Measurements from ENCODE around the gene TSPAN9. TPM values are rescaled to one million over a fixed set of nuclear protein-coding genes. Genes with fewer than 3 reads are reported as not detected.

Gene TSPAN9
- total and polyA plus RNA-seq, 2 experiments from 2014 or later: 6.0 to 31.5 TPM

- TF ChIP-seq ZNF462 (CRISPR knock-in tag; IDR thresholded peaks at IDR 0.05): no peak
- 0 out of 2 replicates have a peak, but pooled peaks have one; percentile 45 for TF ChIP-seq ZNF114 (CRISPR knock-in tag; IDR thresholded peaks at IDR 0.05)
Observed at GRCh38 chr12:3299929-3300832, 223.0 kb downstream of the TSPAN9 start (continued).

GRCh38 chr12:3300833-3301401, 223.7 kb downstream of the TSPAN9 start:
- Histone ChIP-seq H2AFZ (peak overlapping the region; percentile 72; the same call in 1 of the 2 replicates), H4K20me1 (replicated peaks; ENCODE audit: insufficient read depth) (no peaks in the 10 kb centered on the region), H3K27ac (ENCODE audit: low read depth) (no peak overlapping the region), H3K4me1 (ENCODE audit: insufficient read depth) (peaks cover 4% of the 10 kb centered on the region; the same call in 1 of the 2 replicates), H3F3A (replicated peaks; ENCODE audit: low read depth) (no peaks in the 10 kb centered on the region), H3K79me2 (replicated peaks; ENCODE audit: insufficient read depth) (no peaks in the 10 kb centered on the region), H3K4me3 (no peak overlapping the region), H3K9me2 (ENCODE audit: insufficient read depth) (no peaks in the 10 kb centered on the region), H3K4me2 (no peak overlapping the region), H3K36me3 (ENCODE audit: insufficient read depth) (no peaks in the 10 kb centered on the region), H3K27me3 (ENCODE audit: insufficient read depth) (no peaks in the 10 kb centered on the region)
- peaks cover 17% of the 10 kb centered on the region; the same call in 2 of the 3 replicates for H3K4me1 Mint-ChIP-seq
- H3K9me3 Mint-ChIP-seq: no peaks in the 10 kb centered on the region
- peak; percentile 42 for DNase-seq (ENCODE audit: low spot score)
- peak; percentile 28 for ATAC-seq
- H3K27me3 Mint-ChIP-seq (ENCODE audit: insufficient read depth, low read depth, poor library complexity): peaks cover 25% of the 10 kb centered on the region
- H3K4me3 Mint-ChIP-seq: no peak overlapping the region
- H3K27ac Mint-ChIP-seq: no peak overlapping the region
- no peaks in the 10 kb centered on the region for H3K36me3 Mint-ChIP-seq (ENCODE audit: low read depth)
- TF ChIP-seq ETS1 (IDR thresholded peaks at IDR 0.05): no peak
- no peak for TF ChIP-seq EZH2 (IDR thresholded peaks at IDR 0.05; ENCODE audit: low read depth, unreplicated experiment)
- TF ChIP-seq POLR2AphosphoS5 (IDR thresholded peaks at IDR 0.05; ENCODE audit: low read depth): no peak
- TF ChIP-seq ZNF114 (CRISPR knock-in tag; IDR thresholded peaks at IDR 0.05): no peak
- no peak for TF ChIP-seq REST (IDR thresholded peaks at IDR 0.05; ENCODE audit: unreplicated experiment)
- no peak for TF ChIP-seq JUNB (IDR thresholded peaks at IDR 0.05; ENCODE audit: unreplicated experiment)
- no peak for TF ChIP-seq ZNF331 (CRISPR knock-in tag; IDR thresholded peaks at IDR 0.05; ENCODE audit: low read depth)
- TF ChIP-seq STAT1 (IDR thresholded peaks at IDR 0.05; ENCODE audit: unreplicated experiment): no peak
- TF ChIP-seq EZH2phosphoT487 (IDR thresholded peaks at IDR 0.05; ENCODE audit: unreplicated experiment): no peak
- no peak for TF ChIP-seq NANOG (IDR thresholded peaks at IDR 0.05; ENCODE audit: borderline replicate concordance)
- TF ChIP-seq CREB1 (CRISPR knock-in tag; IDR thresholded peaks at IDR 0.05; ENCODE audit: low read depth): no peak
